A673 (cell line): ENCODE data around the gene TTLL7. TPM values are rescaled to one million over a fixed set of nuclear protein-coding genes. Genes with fewer than 3 reads are reported as not detected.

ENCODE experiments used
- BruUV-seq: library from RNA; stranded (reverse); fragments of 400-500 nt; replicated peaks from 2 replicates; lab custom pipeline; 2021; lab: Mats Ljungman, UMichigan
- CTCF ChIA-PET: fragments of 300-600 bp; sonication (Branson Sonifier 250); formaldehyde crosslinking; loops from one replicate; lab custom pipeline; 2022; ENCODE audit warnings: antibody characterized with exemption; lab: Charles Lee
- POLR2A ChIA-PET: fragments of 300-600 bp; sonication (Branson Sonifier 250); formaldehyde crosslinking; loops from one replicate; lab custom pipeline; 2022; ENCODE audit warnings: antibody characterized with exemption; ENCODE audit not compliant: low non-redundant PET; lab: Charles Lee
- DNase-seq: peaks from one replicate; pipeline ENCODE4 v3.0.0-alpha.2; 2015; ENCODE audit warnings: low spot score
- H3K27ac ChIP-seq: fragments of 200-600 bp; sonication (generic); 2 replicates; pipeline ENCODE4 v1.5.1; 2016; ENCODE audit warnings: mixed run types, low read depth, mild to moderate bottlenecking, mixed read lengths, antibody characterized with exemption, low read length; ENCODE audit not compliant: poor library complexity, severe bottlenecking
- H3K27me3 ChIP-seq: fragments of 200-600 bp; sonication (generic); replicated peaks from 2 replicates; pipeline ENCODE4 v1.6.1; 2017; ENCODE audit warnings: mixed run types, low read depth, mild to moderate bottlenecking, mixed read lengths, antibody characterized with exemption, low read length; ENCODE audit not compliant: insufficient read depth, poor library complexity
- H3K36me3 ChIP-seq: fragments of 200-600 bp; sonication (generic); 2 replicates; pipeline ENCODE4 v1.6.1; 2016; ENCODE audit warnings: mixed run types, mild to moderate bottlenecking, mixed read lengths, antibody characterized with exemption, low read length; ENCODE audit not compliant: insufficient read depth, poor library complexity, severe bottlenecking
- H3K4me1 ChIP-seq: fragments of 200-600 bp; sonication (generic); 2 replicates; pipeline ENCODE4 v1.6.1; 2017; ENCODE audit warnings: mixed run types, mild to moderate bottlenecking, mixed read lengths, antibody characterized with exemption, low read length; ENCODE audit not compliant: insufficient read depth, poor library complexity, severe bottlenecking
- H3K4me3 ChIP-seq: fragments of 200-600 bp; sonication (generic); 2 replicates; pipeline ENCODE4 v1.5.1; 2016; ENCODE audit warnings: low read depth, mixed run types, mild to moderate bottlenecking, mixed read lengths, low read length; ENCODE audit not compliant: poor library complexity, severe bottlenecking
- H3K9me3 ChIP-seq: fragments of 200-600 bp; sonication (generic); 2 replicates; pipeline ENCODE4 v1.6.1; 2016; ENCODE audit warnings: mixed run types, low read depth, mild to moderate bottlenecking, mixed read lengths, antibody characterized with exemption, low read length; ENCODE audit not compliant: poor library complexity, severe bottlenecking
- EZH2 ChIP-seq: fragments of 200-600 bp; sonication (generic); IDR thresholded peaks from 2 replicates; pipeline ENCODE4 v1.6.1; 2017; ENCODE audit warnings: borderline replicate concordance, low read depth, mild to moderate bottlenecking, mixed read lengths, antibody characterized with exemption, low read length; ENCODE audit not compliant: poor library complexity, severe bottlenecking
- intact Hi-C: fragments of 100-400 bp; cut with micrococcal nuclease; formaldehyde crosslinking; loops from one replicate; pipeline ENCODE4 v1.10.0; 2022; ENCODE audit not compliant: unreplicated experiment
- total RNA-seq: library from RNA; stranded (reverse); gene quantifications from 2 replicates; pipeline ENCODE4 v1.2.3, GENCODE V29; 2021
- TF ChIP-seq, protein P1 (sequence below): fragments of 300-800, 200-600 bp; sonication (generic); conservative IDR thresholded peaks from 2 replicates; pipeline ENCODE4 v1.5.1; 2017; ENCODE audit warnings: low read depth, mild to moderate bottlenecking, antibody characterized with exemption, low read length, moderate library complexity, mixed read lengths

Gene TTLL7
- total RNA-seq, 1 experiment from 2014 or later = 34.2 TPM

DNA sequence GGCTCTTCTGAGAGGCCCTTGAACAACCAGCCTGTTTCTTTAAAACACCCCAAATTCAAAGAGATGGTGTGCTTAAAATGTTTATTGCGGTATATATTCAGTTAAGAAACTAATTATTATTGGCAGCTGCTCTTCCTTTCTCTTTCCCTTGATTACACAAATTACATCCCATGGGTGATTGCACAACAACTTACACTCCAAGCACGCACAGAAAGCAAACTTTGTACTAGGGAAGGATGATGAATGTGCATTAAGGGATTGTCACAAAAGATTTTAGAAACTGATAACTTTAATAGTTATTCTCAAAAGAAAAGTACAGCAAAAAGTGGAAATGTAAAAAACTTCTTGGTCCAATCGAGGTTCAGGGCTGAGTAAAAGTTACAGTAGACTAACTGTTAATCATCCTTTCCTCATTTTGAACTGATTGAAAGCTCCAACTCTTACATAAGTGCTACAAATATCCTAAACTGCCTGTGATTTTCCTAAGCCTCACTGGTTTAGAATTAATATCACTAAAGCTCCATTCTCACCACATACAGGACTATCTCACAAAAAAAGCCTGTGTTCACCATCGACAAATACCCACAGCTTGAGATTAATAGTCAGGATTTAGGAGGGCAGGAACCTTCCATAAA, 153.4 kb downstream of the TTLL7 start:
- ChIA-PET CTCF (no interaction called here), POLR2A (no interaction called here)
- Histone ChIP-seq H3K4me3 (no peak overlapping the region), H3K27me3 (peaks cover 70% of the 10 kb centered on the region), H3K4me1 (peaks cover 24% of the 10 kb centered on the region), H3K36me3 (no peaks in the 10 kb centered on the region), H3K9me3 (no peaks in the 10 kb centered on the region), H3K27ac (no peak overlapping the region)
- no TSS peak for BruUV-seq
- intact Hi-C loops = no loop called here
- TF ChIP-seq, protein P1, sequence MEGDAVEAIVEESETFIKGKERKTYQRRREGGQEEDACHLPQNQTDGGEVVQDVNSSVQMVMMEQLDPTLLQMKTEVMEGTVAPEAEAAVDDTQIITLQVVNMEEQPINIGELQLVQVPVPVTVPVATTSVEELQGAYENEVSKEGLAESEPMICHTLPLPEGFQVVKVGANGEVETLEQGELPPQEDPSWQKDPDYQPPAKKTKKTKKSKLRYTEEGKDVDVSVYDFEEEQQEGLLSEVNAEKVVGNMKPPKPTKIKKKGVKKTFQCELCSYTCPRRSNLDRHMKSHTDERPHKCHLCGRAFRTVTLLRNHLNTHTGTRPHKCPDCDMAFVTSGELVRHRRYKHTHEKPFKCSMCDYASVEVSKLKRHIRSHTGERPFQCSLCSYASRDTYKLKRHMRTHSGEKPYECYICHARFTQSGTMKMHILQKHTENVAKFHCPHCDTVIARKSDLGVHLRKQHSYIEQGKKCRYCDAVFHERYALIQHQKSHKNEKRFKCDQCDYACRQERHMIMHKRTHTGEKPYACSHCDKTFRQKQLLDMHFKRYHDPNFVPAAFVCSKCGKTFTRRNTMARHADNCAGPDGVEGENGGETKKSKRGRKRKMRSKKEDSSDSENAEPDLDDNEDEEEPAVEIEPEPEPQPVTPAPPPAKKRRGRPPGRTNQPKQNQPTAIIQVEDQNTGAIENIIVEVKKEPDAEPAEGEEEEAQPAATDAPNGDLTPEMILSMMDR = no peak
- no peak for TF ChIP-seq EZH2
- peak; percentile 41 for DNase-seq

DNA sequence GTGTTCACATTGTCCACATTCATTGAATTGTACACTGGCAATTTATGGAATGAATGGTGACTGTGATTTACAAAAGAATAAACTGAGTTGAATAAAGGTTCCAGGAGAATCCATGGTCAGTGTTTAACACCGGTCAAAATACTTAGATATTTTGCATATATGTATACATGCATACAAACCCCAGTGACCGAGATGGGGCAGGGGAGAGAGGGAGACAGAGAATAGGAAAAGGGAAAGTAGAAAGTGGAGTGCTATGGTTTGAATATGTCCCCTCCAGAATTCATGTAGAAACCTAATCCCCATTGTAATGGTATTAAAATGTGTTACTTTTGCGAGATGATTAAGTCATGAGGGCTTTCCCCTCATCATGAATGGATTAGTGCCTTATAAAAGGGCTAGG, 154.4 kb downstream of the TTLL7 start:
- ChIA-PET POLR2A (no interaction called here), CTCF (no interaction called here)
- no peak overlapping the region for H3K27ac ChIP-seq
- H3K9me3 ChIP-seq = no peaks in the 10 kb centered on the region
- TF ChIP-seq EZH2 = no peak
- TF ChIP-seq, protein P1 = no peak
- H3K27me3 ChIP-seq = peaks cover 63% of the 10 kb centered on the region
- intact Hi-C loops = no loop called here
- no TSS peak for BruUV-seq
- no peak for DNase-seq
- no peaks in the 10 kb centered on the region for H3K36me3 ChIP-seq
- H3K4me3 ChIP-seq = no peak overlapping the region
- H3K4me1 ChIP-seq = peaks cover 24% of the 10 kb centered on the region

DNA sequence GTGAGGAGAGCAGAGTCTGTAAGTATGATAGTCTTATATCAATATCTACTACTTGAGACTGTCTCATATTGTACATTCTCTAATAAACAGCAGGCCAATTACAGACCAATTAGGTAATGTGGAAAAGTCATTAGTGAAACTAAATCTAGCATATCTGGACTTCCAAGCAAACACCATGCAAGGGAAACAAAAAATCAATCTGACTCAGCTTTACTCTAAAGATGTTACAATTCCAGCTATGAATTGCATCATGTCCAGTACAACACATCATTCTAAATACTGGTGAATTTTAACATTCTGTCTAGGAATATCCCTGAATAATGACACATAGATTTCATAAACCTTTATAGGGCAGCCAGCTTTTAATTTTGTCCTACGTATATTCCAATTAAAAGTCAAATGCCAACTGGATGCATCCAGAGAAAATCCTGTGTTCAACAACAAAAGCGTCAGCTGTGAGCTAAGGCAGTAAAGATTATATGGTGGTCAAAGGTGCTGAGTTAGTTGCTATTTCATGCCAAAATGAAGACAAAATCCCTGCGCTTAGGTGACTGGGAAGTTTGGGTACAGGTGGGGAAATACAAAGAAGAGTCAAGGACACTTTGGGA, 159.3 kb downstream of the TTLL7 start:
- Histone ChIP-seq H3K9me3 (no peaks in the 10 kb centered on the region), H3K36me3 (no peaks in the 10 kb centered on the region), H3K27me3 (peaks cover 60% of the 10 kb centered on the region), H3K4me3 (no peak overlapping the region), H3K27ac (no peak overlapping the region), H3K4me1 (no peaks in the 10 kb centered on the region)
- POLR2A ChIA-PET = no interaction called here
- CTCF ChIA-PET = no interaction called here
- no peak for DNase-seq
- TF ChIP-seq, protein P1 = no peak
- no peak for TF ChIP-seq EZH2
- intact Hi-C loops = no loop called here
- BruUV-seq = no TSS peak
